Dermis lymphatic vessel endothelial cell (primary cell): ENCODE measurements around the gene EVI5L. TPM values are rescaled to one million over a fixed set of nuclear protein-coding genes. Genes with fewer than 3 reads are reported as not detected.

Experiments used
- total RNA-seq: library from RNA; depleted of rRNA; stranded (reverse); fragments of >200 nt; gene quantifications from 2 replicates; pipeline ENCODE4 v1.2.1, GENCODE V29; 2014

Gene EVI5L
- total RNA-seq: 6.8 and 7.3 TPM in 2 replicates

DNA sequence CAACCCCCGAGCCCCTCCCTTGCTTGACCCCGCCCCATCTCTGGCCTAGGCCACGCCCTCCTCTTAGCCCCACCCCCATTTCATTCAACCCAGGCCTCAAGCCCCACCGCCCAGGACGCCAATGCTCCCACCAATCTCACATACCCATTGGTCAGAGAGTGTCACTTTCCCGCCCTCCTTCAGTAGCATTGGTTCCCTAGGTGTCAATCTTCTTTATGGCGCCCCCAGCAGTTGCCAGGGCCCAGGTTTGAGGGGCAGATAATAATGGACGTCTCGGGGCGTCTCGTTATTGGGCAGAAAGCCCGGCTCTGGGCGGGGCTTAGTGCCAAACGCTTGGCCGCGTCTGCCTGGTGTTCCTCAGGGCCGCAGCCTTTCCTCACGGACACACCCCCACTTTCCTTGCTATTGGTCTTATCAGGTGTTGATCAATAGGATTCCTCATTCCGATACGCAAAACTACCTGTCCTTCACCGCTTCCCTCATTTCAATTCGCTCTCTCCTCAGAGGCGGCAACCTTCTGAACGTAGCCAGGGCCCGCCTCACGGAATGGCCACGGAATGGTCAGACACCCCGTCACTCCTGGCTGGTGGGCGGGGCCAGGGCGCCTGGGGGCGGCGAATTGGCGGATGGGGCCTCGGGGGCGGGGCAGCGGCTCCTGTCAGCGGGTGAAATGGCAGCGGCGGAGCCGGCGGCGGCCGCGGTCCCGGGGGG lies at the start of gene EVI5L:
Gene EVI5L, plus strand, starts transcription at position 658 of the 711 bp plus-strand sequence. CDS start 16,325 bp downstream, outside the sequence.

GRCh38 chr19:7874076-7874896 lies 44.3 kb downstream of the EVI5L start, which contains the start of gene PRR36:
PRR36 (minus strand) TSS chr19:7874390; CDS start chr19:7873689, 701 bp downstream.

DNA sequence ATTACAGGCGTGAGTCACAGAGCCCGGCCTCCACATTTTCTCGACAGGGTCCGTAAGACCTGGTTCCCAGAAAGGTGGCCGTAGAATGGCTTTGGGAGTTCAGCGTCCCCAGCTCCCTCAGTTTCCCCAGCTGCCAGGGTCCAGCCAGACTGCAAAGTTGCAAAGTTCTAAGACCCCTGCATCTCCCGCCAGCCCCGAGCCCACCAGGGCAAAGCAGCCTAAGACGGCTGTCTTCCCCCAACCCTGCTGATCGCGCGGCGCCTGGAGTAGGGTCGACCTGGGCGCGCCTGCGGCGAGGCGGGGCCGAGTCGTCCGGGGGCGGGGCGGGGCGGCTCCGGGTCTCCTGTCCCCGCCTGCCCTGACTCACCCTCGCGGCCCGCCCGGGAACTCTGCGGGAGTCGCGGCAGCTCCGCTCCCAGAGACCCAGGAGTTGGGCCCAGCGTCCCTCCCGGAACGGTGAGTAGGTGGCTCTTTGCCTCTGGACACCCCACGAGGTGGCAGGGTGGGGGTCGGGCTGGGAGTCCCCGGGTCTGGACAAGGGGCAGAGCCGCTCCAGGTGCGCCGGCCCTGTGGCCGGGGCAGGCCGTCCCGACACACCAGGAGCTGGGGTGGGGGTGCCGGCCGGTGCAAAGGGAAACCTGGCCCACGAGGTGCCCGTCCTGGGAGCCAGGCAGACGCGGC lies 58.3 kb downstream of the EVI5L start, which contains the start of gene LRRC8E:
Gene LRRC8E, plus strand, starts transcription at position 366 of the 681 bp plus-strand sequence. CDS start 7,094 bp downstream, outside the sequence.

GRCh38 chr19:7903244-7904073 lies 73.4 kb downstream of the EVI5L start, which contains the start of gene MAP2K7:
MAP2K7 (plus strand) TSS chr19:7903877; CDS start chr19:7903945, 68 bp downstream.

Other genes starting within 250 kb of the EVI5L start
- gene CAMSAP3, start 234.4 kb upstream of the EVI5L start, total RNA-seq: 0.11 TPM in 1 of 2 replicates, not detected in the other
- gene XAB2, start 200.7 kb upstream of the EVI5L start, total RNA-seq: 19.0 and 22.6 TPM in 2 replicates
- gene PET100, start 200.4 kb upstream of the EVI5L start, total RNA-seq: 34.4 and 36.3 TPM in 2 replicates
- not detected in 2 replicates for gene PCP2, start 196.5 kb upstream of the EVI5L start, total RNA-seq
- gene STXBP2, start 193.1 kb upstream of the EVI5L start, total RNA-seq: 19.8 and 28.3 TPM in 2 replicates
- gene RETN, start 161.2 kb upstream of the EVI5L start, total RNA-seq: not detected in 2 replicates
- not detected in 2 replicates for gene MCEMP1, start 153.1 kb upstream of the EVI5L start, total RNA-seq
- 111 and 133 TPM in 2 replicates for gene TRAPPC5, start 149.4 kb upstream of the EVI5L start, total RNA-seq
- not detected in 2 replicates for gene FCER2, start 128.1 kb upstream of the EVI5L start, total RNA-seq
- under 0.01 and 0.76 TPM in 2 replicates for gene CLEC4G, start 98.1 kb upstream of the EVI5L start, total RNA-seq
- 0.11 and 0.26 TPM in 2 replicates for gene CD209, start 82.7 kb upstream of the EVI5L start, total RNA-seq
- gene CLEC4M, start 67.0 kb upstream of the EVI5L start, total RNA-seq: 146 and 160 TPM in 2 replicates
- gene PRR36, start 44.2 kb downstream of the EVI5L start, total RNA-seq: not detected in 2 replicates
- 0.33 and 0.43 TPM in 2 replicates for gene LRRC8E, start 58.3 kb downstream of the EVI5L start, total RNA-seq
- 9.6 and 11.0 TPM in 2 replicates for gene MAP2K7, start 73.7 kb downstream of the EVI5L start, total RNA-seq
- 0.22 TPM in 1 of 2 replicates, not detected in the other for gene TGFBR3L, start 84.6 kb downstream of the EVI5L start, total RNA-seq
- 4.1 and 5.5 TPM in 2 replicates for gene SNAPC2, start 90.1 kb downstream of the EVI5L start, total RNA-seq
- gene CTXN1, start 95.9 kb downstream of the EVI5L start, total RNA-seq: 0.33 and 0.77 TPM in 2 replicates
- 20.6 and 35.1 TPM in 2 replicates for gene TIMM44, start 113.4 kb downstream of the EVI5L start, total RNA-seq
- gene ELAVL1, start 175.4 kb downstream of the EVI5L start, total RNA-seq: 29.0 and 34.6 TPM in 2 replicates
- not detected in 2 replicates for gene CCL25, start 222.5 kb downstream of the EVI5L start, total RNA-seq